Loucy (cell line): Measurements from ENCODE around the gene PIAS2.

Experiments
- EZH2phosphoT487 ChIP-seq: fragments of 200-600 bp; IDR thresholded peaks from 2 replicates; pipeline ENCODE4 v1.6.1; 2018; ENCODE audit warnings: antibody characterized with exemption, mild to moderate bottlenecking, moderate library complexity, borderline replicate concordance
- TF ChIP-seq, protein P1 (sequence below): fragments of 200-600 bp; sonication (generic); conservative IDR thresholded peaks from 2 replicates; pipeline ENCODE4 v1.5.1; 2014; ENCODE audit warnings: mild to moderate bottlenecking, antibody characterized with exemption, low read length

DNA sequence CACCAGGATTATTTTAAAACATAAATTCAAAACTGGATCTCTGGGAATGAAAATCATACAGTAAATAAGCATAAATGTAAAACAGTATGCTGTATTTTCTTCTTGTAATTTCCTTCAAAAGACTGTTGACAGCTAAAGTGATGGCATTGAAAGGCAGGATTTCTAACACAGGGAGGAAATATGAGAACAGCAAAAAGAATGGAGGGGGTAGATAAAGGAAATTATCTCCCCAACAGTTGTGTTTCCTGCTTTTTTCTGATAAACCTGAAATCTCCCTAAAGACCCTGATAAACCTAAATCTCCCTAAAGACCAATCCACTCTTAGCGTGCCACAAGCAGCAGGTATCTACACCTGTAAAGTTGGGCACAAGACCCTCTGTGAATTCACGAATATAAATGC, 50.8 kb downstream of the PIAS2 start:
- TF ChIP-seq, protein P1, sequence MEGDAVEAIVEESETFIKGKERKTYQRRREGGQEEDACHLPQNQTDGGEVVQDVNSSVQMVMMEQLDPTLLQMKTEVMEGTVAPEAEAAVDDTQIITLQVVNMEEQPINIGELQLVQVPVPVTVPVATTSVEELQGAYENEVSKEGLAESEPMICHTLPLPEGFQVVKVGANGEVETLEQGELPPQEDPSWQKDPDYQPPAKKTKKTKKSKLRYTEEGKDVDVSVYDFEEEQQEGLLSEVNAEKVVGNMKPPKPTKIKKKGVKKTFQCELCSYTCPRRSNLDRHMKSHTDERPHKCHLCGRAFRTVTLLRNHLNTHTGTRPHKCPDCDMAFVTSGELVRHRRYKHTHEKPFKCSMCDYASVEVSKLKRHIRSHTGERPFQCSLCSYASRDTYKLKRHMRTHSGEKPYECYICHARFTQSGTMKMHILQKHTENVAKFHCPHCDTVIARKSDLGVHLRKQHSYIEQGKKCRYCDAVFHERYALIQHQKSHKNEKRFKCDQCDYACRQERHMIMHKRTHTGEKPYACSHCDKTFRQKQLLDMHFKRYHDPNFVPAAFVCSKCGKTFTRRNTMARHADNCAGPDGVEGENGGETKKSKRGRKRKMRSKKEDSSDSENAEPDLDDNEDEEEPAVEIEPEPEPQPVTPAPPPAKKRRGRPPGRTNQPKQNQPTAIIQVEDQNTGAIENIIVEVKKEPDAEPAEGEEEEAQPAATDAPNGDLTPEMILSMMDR, result no peak
- no peak for TF ChIP-seq EZH2phosphoT487
